Measurements from ENCODE around the gene QARS1.

Gene QARS1

DNA sequence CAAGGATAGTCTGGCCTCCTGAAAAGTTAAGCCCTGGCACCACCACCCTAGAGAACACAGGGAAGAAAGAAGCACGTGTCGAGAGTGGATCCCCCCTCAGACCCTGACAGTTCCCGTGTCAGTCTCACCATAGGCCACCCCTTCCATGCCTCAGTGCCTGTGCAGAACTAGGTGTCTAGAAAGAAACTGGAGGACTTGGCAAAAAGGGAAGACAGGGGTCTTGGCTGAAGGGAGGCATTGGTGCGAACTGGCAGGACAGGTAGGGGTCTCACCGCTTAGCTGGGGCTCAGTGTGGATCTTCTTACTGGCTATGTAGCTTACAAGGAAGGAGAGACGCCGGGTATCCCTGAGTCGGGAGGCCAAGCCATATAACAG, 518 bp downstream of the QARS1 start:
- Histone ChIP-seq H3K9ac (ENCODE audit: low read length) (peak overlapping the region; percentile 99), H3K9me2 (ENCODE audit: low read depth, low read length) (no peaks in the 10 kb centered on the region), H4K20me1 (ENCODE audit: insufficient read depth, low read length) (no peaks in the 10 kb centered on the region), H3K9me3 (ENCODE audit: low read length) (no peaks in the 10 kb centered on the region), H3K27me3 (ENCODE audit: insufficient read depth, low read length) (no peaks in the 10 kb centered on the region), H3K27ac (ENCODE audit: low read depth, low read length, poor library complexity, severe bottlenecking) (peak overlapping the region; percentile 76), H3K4me3 (ENCODE audit: low read depth, low read length, poor library complexity, severe bottlenecking) (peak overlapping the region; percentile 94), H3K4me1 (ENCODE audit: insufficient read depth, low read length, severe bottlenecking) (peaks cover 20% of the 10 kb centered on the region), H3F3A (ENCODE audit: insufficient read depth, low read length) (no peaks in the 10 kb centered on the region), H3K79me2 (ENCODE audit: insufficient read depth, low read length) (peaks cover 10% of the 10 kb centered on the region; the same call in 1 of the 2 replicates), H3K4me2 (ENCODE audit: low read length) (peak overlapping the region; percentile 92), H3K36me3 (ENCODE audit: insufficient read depth, low read length) (peaks cover 53% of the 10 kb centered on the region), H2AFZ (ENCODE audit: low read length) (no peak overlapping the region)
- TF ChIP-seq EZH2 (IDR thresholded peaks at IDR 0.05; ENCODE audit: borderline replicate concordance, low read length): no peak

DNA sequence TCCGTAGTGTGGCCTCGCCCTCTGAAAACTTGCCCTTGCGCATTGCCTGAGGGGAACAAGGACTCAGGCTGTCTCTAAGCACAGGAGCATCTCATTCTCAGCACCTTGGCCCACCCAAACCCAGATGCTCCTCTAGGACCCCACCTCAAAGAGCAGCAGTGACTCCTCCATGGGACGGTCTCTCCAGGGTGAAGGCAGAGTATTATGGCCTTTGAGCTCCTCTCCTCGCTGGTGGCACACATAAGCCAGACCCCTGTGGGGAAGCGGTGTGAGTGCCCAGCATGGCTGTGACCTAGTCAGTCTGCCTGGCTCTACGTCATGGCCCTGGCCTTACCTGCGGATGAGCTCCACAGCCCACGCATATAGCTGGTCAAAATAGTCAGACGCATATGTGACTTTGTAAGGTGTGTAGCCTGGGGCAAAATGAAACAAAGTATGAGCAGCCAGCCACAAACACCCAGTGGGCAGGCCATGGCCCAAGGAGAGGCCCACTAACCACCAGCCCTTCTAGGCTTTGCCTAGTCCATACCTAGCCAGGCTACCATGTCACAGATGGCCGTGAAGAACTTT, 4.4 kb downstream of the QARS1 start:
- Histone ChIP-seq H3K79me2 (ENCODE audit: insufficient read depth, low read length) (peaks cover 10% of the 10 kb centered on the region; the same call in 1 of the 2 replicates), H3K27me3 (ENCODE audit: insufficient read depth, low read length) (no peaks in the 10 kb centered on the region), H2AFZ (ENCODE audit: low read length) (no peak overlapping the region), H3K4me3 (ENCODE audit: low read depth, low read length, poor library complexity, severe bottlenecking) (no peak overlapping the region), H3K27ac (ENCODE audit: low read depth, low read length, poor library complexity, severe bottlenecking) (no peak overlapping the region), H3K9ac (ENCODE audit: low read length) (no peak overlapping the region), H3K9me3 (ENCODE audit: low read length) (no peaks in the 10 kb centered on the region), H3F3A (ENCODE audit: insufficient read depth, low read length) (no peaks in the 10 kb centered on the region), H3K9me2 (ENCODE audit: low read depth, low read length) (no peaks in the 10 kb centered on the region), H3K4me1 (ENCODE audit: insufficient read depth, low read length, severe bottlenecking) (peaks cover 14% of the 10 kb centered on the region), H3K4me2 (ENCODE audit: low read length) (no peak overlapping the region), H4K20me1 (ENCODE audit: insufficient read depth, low read length) (no peaks in the 10 kb centered on the region), H3K36me3 (ENCODE audit: insufficient read depth, low read length) (peaks cover 70% of the 10 kb centered on the region)
- TF ChIP-seq EZH2 (IDR thresholded peaks at IDR 0.05; ENCODE audit: borderline replicate concordance, low read length): no peak
- TF ChIP-seq, protein P1, sequence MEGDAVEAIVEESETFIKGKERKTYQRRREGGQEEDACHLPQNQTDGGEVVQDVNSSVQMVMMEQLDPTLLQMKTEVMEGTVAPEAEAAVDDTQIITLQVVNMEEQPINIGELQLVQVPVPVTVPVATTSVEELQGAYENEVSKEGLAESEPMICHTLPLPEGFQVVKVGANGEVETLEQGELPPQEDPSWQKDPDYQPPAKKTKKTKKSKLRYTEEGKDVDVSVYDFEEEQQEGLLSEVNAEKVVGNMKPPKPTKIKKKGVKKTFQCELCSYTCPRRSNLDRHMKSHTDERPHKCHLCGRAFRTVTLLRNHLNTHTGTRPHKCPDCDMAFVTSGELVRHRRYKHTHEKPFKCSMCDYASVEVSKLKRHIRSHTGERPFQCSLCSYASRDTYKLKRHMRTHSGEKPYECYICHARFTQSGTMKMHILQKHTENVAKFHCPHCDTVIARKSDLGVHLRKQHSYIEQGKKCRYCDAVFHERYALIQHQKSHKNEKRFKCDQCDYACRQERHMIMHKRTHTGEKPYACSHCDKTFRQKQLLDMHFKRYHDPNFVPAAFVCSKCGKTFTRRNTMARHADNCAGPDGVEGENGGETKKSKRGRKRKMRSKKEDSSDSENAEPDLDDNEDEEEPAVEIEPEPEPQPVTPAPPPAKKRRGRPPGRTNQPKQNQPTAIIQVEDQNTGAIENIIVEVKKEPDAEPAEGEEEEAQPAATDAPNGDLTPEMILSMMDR (IDR thresholded peaks at IDR 0.05; ENCODE audit: low read length): no peak

DNA sequence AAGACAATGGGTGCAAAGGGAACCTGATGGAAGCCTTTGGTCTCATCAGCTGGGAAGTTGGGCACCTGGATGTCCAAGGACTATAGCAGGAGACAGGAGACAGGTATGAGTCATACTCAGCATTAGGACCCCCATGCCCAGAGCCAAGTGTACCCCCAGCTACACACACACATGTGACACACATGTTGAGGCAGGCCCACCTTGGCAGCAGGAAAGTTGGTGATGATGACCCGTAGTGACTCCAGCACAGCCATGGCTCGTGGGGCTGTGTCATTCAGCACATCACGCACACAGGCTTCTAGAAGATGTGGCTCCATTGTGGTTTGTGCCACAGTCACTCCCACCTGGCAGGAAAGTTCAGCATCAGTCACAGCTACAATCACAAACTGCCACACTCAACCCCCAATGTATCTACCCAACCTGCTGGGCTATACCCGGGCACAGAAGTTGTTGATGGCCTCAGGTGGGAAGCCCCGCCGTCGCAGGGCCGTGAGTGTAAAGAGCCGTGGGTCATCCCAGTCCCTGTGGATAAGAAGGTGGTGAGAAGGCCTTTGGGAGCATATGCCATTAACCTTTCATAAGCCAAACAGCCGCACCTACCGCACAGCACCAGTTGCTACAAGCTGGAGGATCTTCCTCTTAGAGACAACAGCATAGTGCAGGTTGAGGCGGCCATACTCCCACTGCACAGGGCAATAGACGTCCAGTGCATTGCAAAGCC, 5.5 kb downstream of the QARS1 start:
- peaks cover 17% of the 10 kb centered on the region for H3K4me1 ChIP-seq (ENCODE audit: insufficient read depth, low read length, severe bottlenecking)
- H3K4me3 ChIP-seq (ENCODE audit: low read depth, low read length, poor library complexity, severe bottlenecking): no peak overlapping the region
- H3F3A ChIP-seq (ENCODE audit: insufficient read depth, low read length): no peaks in the 10 kb centered on the region
- no peak overlapping the region for H3K27ac ChIP-seq (ENCODE audit: low read depth, low read length, poor library complexity, severe bottlenecking)
- no peaks in the 10 kb centered on the region for H3K9me2 ChIP-seq (ENCODE audit: low read depth, low read length)
- H3K36me3 ChIP-seq (ENCODE audit: insufficient read depth, low read length): peaks cover 70% of the 10 kb centered on the region
- peaks cover 8% of the 10 kb centered on the region; the same call in 1 of the 2 replicates for H3K79me2 ChIP-seq (ENCODE audit: insufficient read depth, low read length)
- H3K27me3 ChIP-seq (ENCODE audit: insufficient read depth, low read length): no peaks in the 10 kb centered on the region
- TF ChIP-seq, protein P1 (IDR thresholded peaks at IDR 0.05; ENCODE audit: low read length): no peak
- TF ChIP-seq EZH2 (IDR thresholded peaks at IDR 0.05; ENCODE audit: borderline replicate concordance, low read length): no peak
- H4K20me1 ChIP-seq (ENCODE audit: insufficient read depth, low read length): no peaks in the 10 kb centered on the region
- H2AFZ ChIP-seq (ENCODE audit: low read length): no peak overlapping the region
- no peak overlapping the region for H3K4me2 ChIP-seq (ENCODE audit: low read length)
- H3K9ac ChIP-seq (ENCODE audit: low read length): no peak overlapping the region
- no peaks in the 10 kb centered on the region for H3K9me3 ChIP-seq (ENCODE audit: low read length)
